GM13977 (cell line): ENCODE measurements around the gene CFI.

Source experiments
- DNase-seq: peaks from one replicate; pipeline ENCODE4 v3.0.0; 2012; ENCODE audit warnings: low spot score
- CTCF ChIP-seq: IDR thresholded peaks from 2 replicates; pipeline ENCODE4 v1.5.1; 2012; ENCODE audit warnings: mild to moderate bottlenecking, control low read depth; ENCODE audit not compliant: insufficient read depth; ENCODE audit errors: extremely low read depth, missing control alignments
- in situ Hi-C: fragments of 300-500 bp; cut with MboI; formaldehyde crosslinking; loops from one replicate; pipeline ENCODE4 v1.12.0; 2022; ENCODE audit warnings: low sequenced_read_pairs, low pct_unique_long_range_greater_than_20kb, mixed read lengths, inconsistent platforms; ENCODE audit not compliant: unreplicated experiment

CFI gene

DNA sequence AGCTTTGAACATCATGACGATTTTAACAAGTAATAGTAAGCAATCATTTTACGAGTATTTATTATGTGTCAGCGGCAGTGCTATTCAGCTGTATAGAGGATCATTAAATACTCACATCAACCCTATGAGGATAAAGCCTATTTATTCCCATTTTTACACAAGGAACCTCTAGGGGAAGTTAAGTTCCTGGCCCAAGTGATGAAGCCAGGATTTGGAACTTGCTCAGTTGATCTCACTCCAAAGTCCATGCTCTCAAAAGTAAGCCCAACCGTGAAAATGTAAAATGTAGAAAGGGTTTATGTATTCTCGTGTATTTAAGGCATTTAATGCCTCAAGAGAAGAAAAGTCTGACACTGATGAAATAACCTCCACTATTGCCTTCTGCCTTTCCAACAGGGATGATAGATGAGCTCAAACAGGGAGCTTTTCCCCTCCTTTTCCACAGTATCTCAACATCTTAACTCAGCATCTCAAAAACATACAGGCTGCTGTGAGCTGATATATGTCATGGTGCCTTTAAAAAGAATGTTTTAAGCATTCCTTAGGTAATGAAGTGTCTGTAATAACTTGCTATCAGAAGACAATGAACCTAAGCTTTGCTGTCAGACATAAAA, 36.9 kb downstream of the CFI start:
- in situ Hi-C loops = no loop called here
- DNase-seq = no peak
- TF ChIP-seq CTCF = no peak

GRCh38 chr4:109764376-109764775, 37.4 kb downstream of the CFI start:
- TF ChIP-seq CTCF = no peak
- no peak for DNase-seq
- in situ Hi-C loops = no loop called here

- in situ Hi-C loops = no loop called here
- DNase-seq = no peak
- no peak for TF ChIP-seq CTCF
These were observed 41.1 kb downstream of the CFI start for GRCh38 chr4:109760682-109761081.

- in situ Hi-C loops = no loop called here
- TF ChIP-seq CTCF = no peak
- DNase-seq = no peak
These were observed 46.1 kb downstream of the CFI start for GRCh38 chr4:109755656-109756055.

DNA sequence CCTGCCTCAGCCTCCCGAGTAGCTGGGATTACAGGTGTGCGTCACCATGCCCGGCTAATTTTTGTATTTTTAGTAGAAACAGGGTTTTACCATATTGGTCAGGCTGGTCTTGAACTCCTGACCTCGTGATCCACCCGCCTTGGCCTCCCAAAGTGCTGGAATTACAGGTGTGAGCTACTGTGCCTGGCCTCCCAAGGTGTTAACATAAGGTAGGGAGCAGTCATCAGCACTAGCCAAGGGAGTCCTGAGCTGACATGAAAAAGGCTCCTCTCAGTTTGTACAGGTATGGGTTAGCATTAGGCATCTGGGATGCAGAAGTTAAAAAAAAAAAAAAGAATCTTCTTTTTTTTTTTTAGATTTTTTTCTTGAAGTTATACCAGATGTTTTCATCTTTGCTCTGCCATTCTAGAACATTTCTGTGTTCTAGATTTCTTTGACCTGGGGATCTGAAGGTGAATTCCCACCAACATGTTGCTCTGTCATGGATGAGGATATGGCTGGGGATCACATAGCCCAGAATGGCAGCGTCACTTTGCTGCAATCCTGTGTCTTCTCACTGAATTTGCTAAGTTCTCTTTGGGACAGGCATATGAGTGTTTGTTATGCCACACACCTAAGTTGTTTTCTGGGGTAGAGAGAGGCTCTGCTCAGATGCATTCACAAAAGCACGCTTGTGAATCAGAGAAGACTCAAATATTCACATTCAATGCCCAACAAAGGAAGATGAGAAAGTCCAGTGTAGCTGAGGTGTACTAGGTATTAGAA, 47.5 kb downstream of the CFI start:
- DNase-seq = no peak
- in situ Hi-C loops = no loop called here
- no peak for TF ChIP-seq CTCF

DNA sequence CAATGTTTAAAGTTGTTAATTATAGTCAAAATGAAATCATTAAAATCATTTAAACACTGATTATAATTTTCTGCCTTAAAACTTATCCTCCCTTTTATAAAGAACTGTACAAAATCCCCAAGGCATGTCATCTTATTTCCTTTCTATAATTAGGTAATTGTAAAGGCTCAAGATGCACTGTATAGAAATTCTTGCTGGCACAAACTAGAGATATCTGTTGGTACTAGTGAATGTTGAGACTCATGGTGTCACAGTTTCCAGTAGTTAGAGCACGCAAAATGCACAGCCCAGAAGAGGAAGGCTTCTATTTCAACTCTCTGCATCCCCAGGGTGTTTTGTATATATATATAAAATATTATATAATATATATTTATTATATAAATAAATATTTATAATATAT, 49.3 kb downstream of the CFI start:
- DNase-seq = no peak
- no peak for TF ChIP-seq CTCF
- in situ Hi-C loops = no loop called here
